ENCODE data around the gene DOK6.
"Not testable (repeated sequence)": the region's sequence is repeated elsewhere in the genome, so short reads cannot be mapped to it uniquely, and the experiment has no call there.

The DOK6 gene

GRCh38 chr18:69870736-69871135 lies 470.0 kb downstream of the DOK6 start:
- DNase-seq (ENCODE audit: low read depth in 2 of 2), result no peak

GRCh38 chr18:69871363-69871762 lies 470.7 kb downstream of the DOK6 start:
- no peak for DNase-seq (ENCODE audit: low read depth in 2 of 2)

- no peak for DNase-seq (ENCODE audit: low read depth in 2 of 2)
Measured at GRCh38 chr18:69872661-69873060, 472.0 kb downstream of the DOK6 start.

- no peak for DNase-seq (ENCODE audit: low read depth in 2 of 2)
Measured at GRCh38 chr18:69874058-69874457, 473.4 kb downstream of the DOK6 start.

GRCh38 chr18:69876490-69876889 lies 475.8 kb downstream of the DOK6 start:
- no peak for DNase-seq (ENCODE audit: low read depth in 2 of 2)

- no peak for DNase-seq (ENCODE audit: low read depth in 2 of 2)
Measured at GRCh38 chr18:69878213-69878933, 477.7 kb downstream of the DOK6 start.

- not testable (repeated sequence) for DNase-seq (ENCODE audit: low read depth in 2 of 2)
Measured at GRCh38 chr18:69879051-69879450, 478.4 kb downstream of the DOK6 start.

- no peak for DNase-seq (ENCODE audit: low read depth in 2 of 2)
Measured at GRCh38 chr18:69880083-69880482, 479.4 kb downstream of the DOK6 start.

- DNase-seq (ENCODE audit: low read depth in 2 of 2), result no peak
Measured at GRCh38 chr18:69882965-69883668, 482.4 kb downstream of the DOK6 start.

- DNase-seq (ENCODE audit: low read depth in 2 of 2), result no peak
Measured at GRCh38 chr18:69883781-69884180, 483.1 kb downstream of the DOK6 start.

- no peak for DNase-seq (ENCODE audit: low read depth in 2 of 2)
Measured at GRCh38 chr18:69885355-69885754, 484.7 kb downstream of the DOK6 start.

- DNase-seq (ENCODE audit: low read depth in 2 of 2), result no peak
Measured at GRCh38 chr18:69885841-69886531, 485.3 kb downstream of the DOK6 start.

- DNase-seq (ENCODE audit: low read depth in 2 of 2), result no peak
Measured at GRCh38 chr18:69887256-69887655, 486.6 kb downstream of the DOK6 start.

- no peak for DNase-seq (ENCODE audit: low read depth in 2 of 2)
Measured at GRCh38 chr18:69889009-69889408, 488.3 kb downstream of the DOK6 start.

GRCh38 chr18:69890558-69890957 lies 489.9 kb downstream of the DOK6 start:
- no peak for DNase-seq (ENCODE audit: low read depth in 2 of 2)

- no peak for DNase-seq (ENCODE audit: low read depth in 2 of 2)
Measured at GRCh38 chr18:69894467-69894866, 493.8 kb downstream of the DOK6 start.

GRCh38 chr18:69895066-69896047 lies 494.7 kb downstream of the DOK6 start:
- DNase-seq (ENCODE audit: low read depth in 2 of 2), result no peak

- DNase-seq (ENCODE audit: low read depth in 2 of 2), result no peak
Measured at GRCh38 chr18:69897397-69898108, 496.9 kb downstream of the DOK6 start.

- DNase-seq (ENCODE audit: low read depth in 2 of 2), result no peak
Measured at GRCh38 chr18:69898241-69898861, 497.7 kb downstream of the DOK6 start.
